ENCODE measurements around the gene FOXO4.

- no peak for TF ChIP-seq EP300 (IDR thresholded peaks at IDR 0.05)
- no peak for TF ChIP-seq POLR2AphosphoS5 (IDR thresholded peaks at IDR 0.05)
- no peak for TF ChIP-seq CTCF (IDR thresholded peaks at IDR 0.05)
- no peak for TF ChIP-seq POLR2A (IDR thresholded peaks at IDR 0.05; ENCODE audit: low read depth)
Observed at GRCh38 chrX:71117358-71117757, 21.7 kb downstream of the FOXO4 start.

Data from esophagus muscularis mucosa (tissue), 4 donors.